Muscle layer of colon (tissue), 2 donors: ENCODE measurements around the gene SPINK1.

Source experiments
- H3K27ac ChIP-seq: one replicate; pipeline ENCODE4 v1.7.0; 2013; ENCODE audit warnings: low read depth, mild to moderate bottlenecking, low read length, moderate library complexity
- H3K27me3 ChIP-seq, 2 donors: one replicate each; pipeline ENCODE4 v1.7.0; 2013; ENCODE audit warnings: low read length in 2 of 2, mild to moderate bottlenecking in 2 of 2; ENCODE audit not compliant: insufficient read depth in 2 of 2, control insufficient read depth in 1 of 2
- H3K36me3 ChIP-seq: one replicate; pipeline ENCODE4 v1.7.0; 2013; ENCODE audit warnings: mild to moderate bottlenecking, low read length; ENCODE audit not compliant: insufficient read depth
- H3K4me1 ChIP-seq: one replicate; pipeline ENCODE4 v1.7.0; 2013; ENCODE audit warnings: mild to moderate bottlenecking, low read length; ENCODE audit not compliant: insufficient read depth
- H3K4me3 ChIP-seq, 2 donors: one replicate each; pipeline ENCODE4 v1.7.0; 2013; ENCODE audit warnings: low read length in 2 of 2, low read depth in 1 of 2, mild to moderate bottlenecking in 1 of 2, moderate library complexity in 1 of 2
- H3K9ac ChIP-seq: one replicate; pipeline ENCODE4 v1.7.0; 2013; ENCODE audit warnings: low read length
- H3K9me3 ChIP-seq: one replicate; pipeline ENCODE4 v1.7.0; 2013; ENCODE audit warnings: mild to moderate bottlenecking, low read length
- donor health status: abdominal sarcoma.
- donor health status: Adenocarcinoma of cecum.

Gene SPINK1

GRCh38 chr5:147869112-147869511, 37.6 kb upstream of the SPINK1 start:
- H3K36me3 ChIP-seq, result no peaks in the 10 kb centered on the region
- H3K4me3 ChIP-seq, result no peak overlapping the region
- H3K9ac ChIP-seq, result no peak overlapping the region
- no peaks in the 10 kb centered on the region for H3K9me3 ChIP-seq
- no peaks in the 10 kb centered on the region for H3K27me3 ChIP-seq
- no peaks in the 10 kb centered on the region for H3K4me1 ChIP-seq
- no peak overlapping the region for H3K27ac ChIP-seq

GRCh38 chr5:147863454-147864158, 32.1 kb upstream of the SPINK1 start:
- H3K9ac ChIP-seq, result no peak overlapping the region
- no peaks in the 10 kb centered on the region for H3K9me3 ChIP-seq
- no peak overlapping the region for H3K27ac ChIP-seq
- peaks cover 8% of the 10 kb centered on the region for H3K4me1 ChIP-seq
- no peak overlapping the region for H3K4me3 ChIP-seq
- H3K27me3 ChIP-seq, result no peaks in the 10 kb centered on the region
- H3K36me3 ChIP-seq, result no peaks in the 10 kb centered on the region

DNA sequence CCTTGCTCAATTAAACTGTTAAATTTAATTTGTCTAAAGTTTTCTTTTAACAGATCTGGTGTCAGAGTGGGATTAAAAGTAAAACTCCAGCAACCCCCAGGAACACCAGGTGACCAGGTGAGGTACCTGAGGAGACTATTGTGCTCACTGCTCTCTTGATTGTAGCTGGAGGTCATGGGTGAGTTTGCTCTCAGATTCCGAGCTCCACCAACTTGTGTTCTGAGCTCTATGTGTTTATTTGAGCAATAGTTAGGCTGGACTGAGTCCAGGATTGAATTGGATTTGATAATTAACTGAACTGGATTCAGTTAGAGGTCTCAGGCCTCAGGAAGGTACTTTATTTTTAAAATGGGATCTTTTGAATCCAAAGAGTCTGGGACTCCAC, 29.2 kb upstream of the SPINK1 start:
- Histone ChIP-seq H3K9ac (no peak overlapping the region), H3K27ac (no peak overlapping the region), H3K27me3 (no peaks in the 10 kb centered on the region), H3K9me3 (no peaks in the 10 kb centered on the region), H3K4me3 (no peak overlapping the region), H3K4me1 (peaks cover 8% of the 10 kb centered on the region), H3K36me3 (no peaks in the 10 kb centered on the region)

- H3K4me1 ChIP-seq, result peaks cover 8% of the 10 kb centered on the region
- H3K9me3 ChIP-seq, result no peaks in the 10 kb centered on the region
- H3K27ac ChIP-seq, result no peak overlapping the region
- no peak overlapping the region for H3K4me3 ChIP-seq
- H3K9ac ChIP-seq, result no peak overlapping the region
- no peaks in the 10 kb centered on the region for H3K36me3 ChIP-seq
- no peaks in the 10 kb centered on the region for H3K27me3 ChIP-seq
These were observed 28.6 kb upstream of the SPINK1 start for GRCh38 chr5:147859962-147860640.

DNA sequence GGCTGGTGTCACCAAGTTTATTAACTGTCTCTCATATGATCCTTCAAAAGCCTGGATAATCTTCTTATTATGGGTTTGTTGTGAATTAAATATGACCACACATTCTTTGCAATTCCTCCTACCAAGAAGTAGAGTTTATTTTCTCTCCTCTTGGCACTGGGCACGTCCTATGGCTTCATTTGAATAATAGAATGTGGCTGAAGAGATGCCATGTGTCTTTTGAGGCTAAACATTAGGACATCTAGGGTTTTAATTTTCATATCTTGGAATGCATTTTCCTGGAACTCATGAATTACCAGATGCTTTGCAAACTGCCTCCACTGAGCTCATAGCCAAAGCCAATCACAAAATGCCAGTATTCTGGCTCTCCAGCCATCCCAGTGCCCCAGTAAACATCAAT, 27.1 kb upstream of the SPINK1 start:
- H3K36me3 ChIP-seq, result no peaks in the 10 kb centered on the region
- no peaks in the 10 kb centered on the region for H3K9me3 ChIP-seq
- no peak overlapping the region for H3K9ac ChIP-seq
- H3K27me3 ChIP-seq, result no peaks in the 10 kb centered on the region
- H3K27ac ChIP-seq, result no peak overlapping the region
- peaks cover 5% of the 10 kb centered on the region for H3K4me1 ChIP-seq
- H3K4me3 ChIP-seq, result no peak overlapping the region

DNA sequence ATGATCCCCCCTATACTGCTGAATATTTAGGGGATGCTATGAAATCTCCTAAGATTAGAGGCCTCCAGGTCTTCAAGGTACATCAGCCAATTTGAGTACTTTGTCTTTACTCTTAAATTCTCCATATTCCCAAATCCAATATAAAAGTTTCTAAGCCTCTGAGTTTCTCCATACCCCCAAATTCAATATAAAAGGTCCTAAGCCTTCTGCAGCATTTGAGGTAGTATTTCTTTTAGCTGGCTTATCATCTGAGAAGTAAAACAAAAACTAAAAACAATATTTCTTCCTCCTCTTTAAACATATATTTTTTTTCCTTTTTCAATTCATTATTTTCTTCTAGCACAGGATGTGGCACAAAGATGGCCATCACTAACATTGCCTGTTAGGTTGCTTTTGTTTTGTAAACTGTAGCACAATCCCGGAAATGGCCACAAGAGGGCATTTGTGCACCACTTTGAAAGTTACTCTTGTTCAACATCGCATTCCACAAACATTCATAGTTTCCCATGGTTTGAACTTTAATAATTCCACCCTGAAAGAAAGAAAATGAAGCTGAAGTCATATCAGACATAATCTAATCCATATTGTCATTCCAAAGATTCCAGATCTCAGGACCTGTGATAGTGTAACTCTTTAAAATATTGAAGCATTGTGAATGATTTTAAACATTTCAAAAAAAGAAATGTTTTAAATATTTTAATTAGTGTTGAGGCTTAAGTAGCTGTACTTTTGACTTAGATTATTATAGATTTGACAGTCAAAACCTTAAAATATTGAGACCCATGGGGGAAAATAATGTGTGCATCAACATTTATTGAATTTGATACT, 26.0 kb upstream of the SPINK1 start:
- Histone ChIP-seq H3K27ac (no peak overlapping the region), H3K36me3 (no peaks in the 10 kb centered on the region), H3K4me3 (no peak overlapping the region), H3K9me3 (no peaks in the 10 kb centered on the region), H3K27me3 (no peaks in the 10 kb centered on the region), H3K9ac (no peak overlapping the region), H3K4me1 (no peaks in the 10 kb centered on the region)

DNA sequence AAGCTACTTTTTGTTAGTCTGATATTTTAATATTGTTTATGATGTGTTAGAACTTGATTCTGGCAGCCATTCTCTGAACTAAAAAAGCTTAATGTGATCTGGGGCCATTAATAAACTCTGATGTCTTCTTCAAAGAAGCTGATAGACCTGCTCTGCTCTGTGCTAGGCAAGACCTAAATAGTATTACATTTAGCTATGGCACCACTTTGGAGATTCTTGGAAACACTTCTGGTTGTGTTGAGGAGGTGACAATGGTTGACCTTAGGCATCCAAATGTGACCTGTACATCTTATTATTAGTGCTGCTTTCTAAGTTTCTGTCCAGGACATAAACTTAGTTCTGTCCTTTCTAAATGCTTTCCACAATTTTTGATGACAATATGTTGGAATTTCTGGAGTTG, 25.3 kb upstream of the SPINK1 start:
- no peak overlapping the region for H3K9ac ChIP-seq
- no peak overlapping the region for H3K4me3 ChIP-seq
- no peaks in the 10 kb centered on the region for H3K27me3 ChIP-seq
- no peak overlapping the region for H3K27ac ChIP-seq
- no peaks in the 10 kb centered on the region for H3K9me3 ChIP-seq
- no peaks in the 10 kb centered on the region for H3K36me3 ChIP-seq
- no peaks in the 10 kb centered on the region for H3K4me1 ChIP-seq

GRCh38 chr5:147855774-147856069, 24.3 kb upstream of the SPINK1 start:
- no peaks in the 10 kb centered on the region for H3K36me3 ChIP-seq
- no peak overlapping the region for H3K9ac ChIP-seq
- no peak overlapping the region for H3K4me3 ChIP-seq
- H3K27ac ChIP-seq, result no peak overlapping the region
- no peaks in the 10 kb centered on the region for H3K9me3 ChIP-seq
- no peaks in the 10 kb centered on the region for H3K4me1 ChIP-seq
- H3K27me3 ChIP-seq, result no peaks in the 10 kb centered on the region

DNA sequence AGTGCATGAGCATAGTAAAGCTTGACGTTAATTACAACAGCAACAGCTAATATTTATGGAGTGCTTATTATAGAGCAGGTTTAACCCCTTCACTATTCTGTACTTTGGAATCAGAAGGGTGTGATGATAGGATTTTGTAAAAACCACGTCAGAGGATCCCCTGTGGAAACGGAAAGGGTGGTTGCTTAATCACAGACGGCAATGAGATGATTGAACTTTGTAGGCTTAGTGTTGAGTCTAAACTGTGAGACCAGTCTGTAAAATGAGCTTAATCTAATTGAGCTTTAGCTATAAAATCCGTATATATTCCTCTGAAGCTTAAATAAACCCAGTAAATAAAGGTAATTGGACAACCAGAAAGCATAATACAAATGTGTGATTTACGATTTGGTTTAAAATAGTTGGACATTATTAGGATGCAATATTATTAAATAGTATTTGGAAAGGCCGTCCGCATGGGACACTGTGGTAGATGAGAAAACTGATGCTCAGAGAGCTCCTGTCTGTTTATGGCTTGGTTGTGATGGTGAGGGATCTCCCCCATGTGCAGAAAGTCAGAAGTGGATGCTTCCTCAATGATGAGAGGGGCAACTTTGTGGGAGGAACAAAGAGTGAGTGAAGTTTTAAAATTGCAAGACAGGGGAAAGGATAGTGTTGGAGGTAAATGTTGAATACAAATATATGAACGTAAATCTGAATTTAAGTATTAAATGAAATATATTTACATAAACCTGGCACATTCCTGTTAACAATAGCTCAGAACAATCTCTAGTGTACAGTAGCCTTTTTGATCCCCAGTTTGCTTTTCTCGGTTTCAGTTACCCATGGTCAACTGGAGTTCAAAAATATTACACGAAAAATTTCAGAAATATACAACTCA, 23.7 kb upstream of the SPINK1 start:
- Histone ChIP-seq H3K4me1 (no peaks in the 10 kb centered on the region), H3K9ac (no peak overlapping the region), H3K36me3 (no peaks in the 10 kb centered on the region), H3K4me3 (no peak overlapping the region), H3K9me3 (no peaks in the 10 kb centered on the region), H3K27me3 (no peaks in the 10 kb centered on the region), H3K27ac (no peak overlapping the region)

GRCh38 chr5:147854331-147854730, 22.9 kb upstream of the SPINK1 start:
- Histone ChIP-seq H3K9ac (no peak overlapping the region), H3K9me3 (no peaks in the 10 kb centered on the region), H3K27me3 (no peaks in the 10 kb centered on the region), H3K4me3 (no peak overlapping the region), H3K4me1 (no peaks in the 10 kb centered on the region), H3K27ac (no peak overlapping the region), H3K36me3 (no peaks in the 10 kb centered on the region)

- Histone ChIP-seq H3K4me1 (no peaks in the 10 kb centered on the region), H3K4me3 (no peak overlapping the region), H3K36me3 (no peaks in the 10 kb centered on the region), H3K27ac (no peak overlapping the region), H3K9ac (no peak overlapping the region), H3K9me3 (no peaks in the 10 kb centered on the region), H3K27me3 (no peaks in the 10 kb centered on the region)
These were observed 22.0 kb upstream of the SPINK1 start for GRCh38 chr5:147853372-147853987.
